HCT116 (cell line): ENCODE measurements around the gene NXPH2.

Experiments used
- EZH2 ChIP-seq: fragments of 200-600 bp; sonication (generic); IDR thresholded peaks from 2 replicates; pipeline ENCODE4 v1.6.1; 2017; ENCODE audit warnings: antibody characterized with exemption, mixed run types
- EZH2phosphoT487 ChIP-seq: fragments of 200-600 bp; IDR thresholded peaks from 2 replicates; pipeline ENCODE4 v1.6.1; 2018; ENCODE audit warnings: antibody characterized with exemption, borderline replicate concordance
- JUND ChIP-seq: IDR thresholded peaks from 2 replicates; pipeline ENCODE4 v1.6.1; 2012
- POLR2A ChIP-seq: IDR thresholded peaks from 2 replicates; pipeline ENCODE4 v1.7.0; 2011; ENCODE audit warnings: borderline replicate concordance; ENCODE audit not compliant: insufficient read depth, insufficient read length; ENCODE audit errors: extremely low read depth
- POLR2AphosphoS5 ChIP-seq: IDR thresholded peaks from 2 replicates; pipeline ENCODE4 v1.6.1; 2011; ENCODE audit warnings: mild to moderate bottlenecking, low read depth, low read length, moderate library complexity
- RAD21 ChIP-seq: IDR thresholded peaks from 2 replicates; pipeline ENCODE4 v1.6.1; 2012; ENCODE audit warnings: low read depth, mild to moderate bottlenecking
- TCF7L2 ChIP-seq: IDR thresholded peaks from 2 replicates; pipeline ENCODE4 v1.7.0; 2011; ENCODE audit warnings: borderline replicate concordance, inconsistent platforms; ENCODE audit not compliant: insufficient read depth, insufficient read length; ENCODE audit errors: extremely low read depth
- YY1 ChIP-seq: IDR thresholded peaks from 2 replicates; pipeline ENCODE4 v1.6.1; 2011; ENCODE audit warnings: low read length, low read depth, moderate library complexity, mild to moderate bottlenecking; ENCODE audit not compliant: insufficient replicate concordance; ENCODE audit errors: extremely low read depth
- TF ChIP-seq, protein P1 (sequence below): IDR thresholded peaks from 2 replicates; pipeline ENCODE4 v1.6.1; 2011; ENCODE audit warnings: mild to moderate bottlenecking, low read length, moderate library complexity; ENCODE audit not compliant: insufficient replicate concordance; ENCODE audit errors: extremely low read depth
- TF ChIP-seq, protein P2 (sequence below), 3 experiments: fragments of 200-600 bp in 1 of 3; sonication (generic) in 1 of 3; IDR thresholded peaks in 2 of 3; conservative IDR thresholded peaks in 1 of 3; 2 replicates each; pipeline ENCODE4 v1.5.1; 2012 to 2017; ENCODE audit warnings: low read depth in 2 of 3, low read length in 2 of 3, antibody characterized with exemption in 1 of 3, borderline replicate concordance in 1 of 3, control low read depth in 1 of 3, mild to moderate bottlenecking in 1 of 3, mixed read lengths in 1 of 3, mixed run types in 1 of 3, moderate library complexity in 1 of 3; ENCODE audit not compliant: insufficient read depth in 1 of 3
- TF ChIP-seq, protein P3 (sequence below): IDR thresholded peaks from 2 replicates; pipeline ENCODE4 v1.6.1; 2012; ENCODE audit warnings: low read depth

DNA sequence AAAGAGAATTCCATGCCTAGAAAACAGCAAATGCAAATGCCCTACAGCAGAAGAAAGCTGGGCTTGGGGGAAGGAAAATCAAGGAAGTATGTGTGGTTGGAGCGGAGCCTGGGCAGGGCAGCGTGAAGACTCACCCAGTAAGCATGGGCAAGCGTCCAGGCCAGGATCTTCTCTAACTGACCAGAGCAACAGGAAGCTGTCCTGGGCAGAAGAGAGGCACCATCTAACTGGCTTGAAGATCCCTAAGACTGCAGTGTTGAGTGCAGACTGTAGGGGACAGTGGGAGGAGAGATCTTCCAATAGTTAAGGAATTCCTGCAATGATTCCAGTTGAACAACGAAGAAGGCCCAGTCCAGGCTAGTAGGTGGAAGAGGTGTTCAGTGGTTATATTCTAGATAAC lies 57.9 kb downstream of the NXPH2 start:
- TF ChIP-seq JUND (no peak), RAD21 (no peak), POLR2A (no peak), EZH2 (no peak), POLR2AphosphoS5 (no peak), YY1 (no peak), EZH2phosphoT487 (no peak), TCF7L2 (no peak)
- TF ChIP-seq, protein P1, sequence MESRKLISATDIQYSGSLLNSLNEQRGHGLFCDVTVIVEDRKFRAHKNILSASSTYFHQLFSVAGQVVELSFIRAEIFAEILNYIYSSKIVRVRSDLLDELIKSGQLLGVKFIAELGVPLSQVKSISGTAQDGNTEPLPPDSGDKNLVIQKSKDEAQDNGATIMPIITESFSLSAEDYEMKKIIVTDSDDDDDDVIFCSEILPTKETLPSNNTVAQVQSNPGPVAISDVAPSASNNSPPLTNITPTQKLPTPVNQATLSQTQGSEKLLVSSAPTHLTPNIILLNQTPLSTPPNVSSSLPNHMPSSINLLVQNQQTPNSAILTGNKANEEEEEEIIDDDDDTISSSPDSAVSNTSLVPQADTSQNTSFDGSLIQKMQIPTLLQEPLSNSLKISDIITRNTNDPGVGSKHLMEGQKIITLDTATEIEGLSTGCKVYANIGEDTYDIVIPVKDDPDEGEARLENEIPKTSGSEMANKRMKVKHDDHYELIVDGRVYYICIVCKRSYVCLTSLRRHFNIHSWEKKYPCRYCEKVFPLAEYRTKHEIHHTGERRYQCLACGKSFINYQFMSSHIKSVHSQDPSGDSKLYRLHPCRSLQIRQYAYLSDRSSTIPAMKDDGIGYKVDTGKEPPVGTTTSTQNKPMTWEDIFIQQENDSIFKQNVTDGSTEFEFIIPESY: no peak
- TF ChIP-seq, protein P2, sequence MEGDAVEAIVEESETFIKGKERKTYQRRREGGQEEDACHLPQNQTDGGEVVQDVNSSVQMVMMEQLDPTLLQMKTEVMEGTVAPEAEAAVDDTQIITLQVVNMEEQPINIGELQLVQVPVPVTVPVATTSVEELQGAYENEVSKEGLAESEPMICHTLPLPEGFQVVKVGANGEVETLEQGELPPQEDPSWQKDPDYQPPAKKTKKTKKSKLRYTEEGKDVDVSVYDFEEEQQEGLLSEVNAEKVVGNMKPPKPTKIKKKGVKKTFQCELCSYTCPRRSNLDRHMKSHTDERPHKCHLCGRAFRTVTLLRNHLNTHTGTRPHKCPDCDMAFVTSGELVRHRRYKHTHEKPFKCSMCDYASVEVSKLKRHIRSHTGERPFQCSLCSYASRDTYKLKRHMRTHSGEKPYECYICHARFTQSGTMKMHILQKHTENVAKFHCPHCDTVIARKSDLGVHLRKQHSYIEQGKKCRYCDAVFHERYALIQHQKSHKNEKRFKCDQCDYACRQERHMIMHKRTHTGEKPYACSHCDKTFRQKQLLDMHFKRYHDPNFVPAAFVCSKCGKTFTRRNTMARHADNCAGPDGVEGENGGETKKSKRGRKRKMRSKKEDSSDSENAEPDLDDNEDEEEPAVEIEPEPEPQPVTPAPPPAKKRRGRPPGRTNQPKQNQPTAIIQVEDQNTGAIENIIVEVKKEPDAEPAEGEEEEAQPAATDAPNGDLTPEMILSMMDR (IDR thresholded peaks at IDR 0.05 in 2 of 3, conservative IDR thresholded peaks at IDR 0.05 in 1 of 3; ENCODE audit: borderline replicate concordance in 1 of 3, insufficient read depth in 1 of 3, low read depth in 2 of 3, low read length in 2 of 3): peak in 1 of 3 experiments; percentile 30; a peak in 1 of 6 replicates
- TF ChIP-seq, protein P3, sequence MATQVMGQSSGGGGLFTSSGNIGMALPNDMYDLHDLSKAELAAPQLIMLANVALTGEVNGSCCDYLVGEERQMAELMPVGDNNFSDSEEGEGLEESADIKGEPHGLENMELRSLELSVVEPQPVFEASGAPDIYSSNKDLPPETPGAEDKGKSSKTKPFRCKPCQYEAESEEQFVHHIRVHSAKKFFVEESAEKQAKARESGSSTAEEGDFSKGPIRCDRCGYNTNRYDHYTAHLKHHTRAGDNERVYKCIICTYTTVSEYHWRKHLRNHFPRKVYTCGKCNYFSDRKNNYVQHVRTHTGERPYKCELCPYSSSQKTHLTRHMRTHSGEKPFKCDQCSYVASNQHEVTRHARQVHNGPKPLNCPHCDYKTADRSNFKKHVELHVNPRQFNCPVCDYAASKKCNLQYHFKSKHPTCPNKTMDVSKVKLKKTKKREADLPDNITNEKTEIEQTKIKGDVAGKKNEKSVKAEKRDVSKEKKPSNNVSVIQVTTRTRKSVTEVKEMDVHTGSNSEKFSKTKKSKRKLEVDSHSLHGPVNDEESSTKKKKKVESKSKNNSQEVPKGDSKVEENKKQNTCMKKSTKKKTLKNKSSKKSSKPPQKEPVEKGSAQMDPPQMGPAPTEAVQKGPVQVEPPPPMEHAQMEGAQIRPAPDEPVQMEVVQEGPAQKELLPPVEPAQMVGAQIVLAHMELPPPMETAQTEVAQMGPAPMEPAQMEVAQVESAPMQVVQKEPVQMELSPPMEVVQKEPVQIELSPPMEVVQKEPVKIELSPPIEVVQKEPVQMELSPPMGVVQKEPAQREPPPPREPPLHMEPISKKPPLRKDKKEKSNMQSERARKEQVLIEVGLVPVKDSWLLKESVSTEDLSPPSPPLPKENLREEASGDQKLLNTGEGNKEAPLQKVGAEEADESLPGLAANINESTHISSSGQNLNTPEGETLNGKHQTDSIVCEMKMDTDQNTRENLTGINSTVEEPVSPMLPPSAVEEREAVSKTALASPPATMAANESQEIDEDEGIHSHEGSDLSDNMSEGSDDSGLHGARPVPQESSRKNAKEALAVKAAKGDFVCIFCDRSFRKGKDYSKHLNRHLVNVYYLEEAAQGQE: no peak
